ENCODE data around the gene IGSF22. TPM values are rescaled to one million over a fixed set of nuclear protein-coding genes. Genes with fewer than 3 reads are reported as not detected.

IGSF22 gene
- polyA plus RNA-seq, 3 donors, result 2.4 to 3.4 (median 3.1) TPM

GRCh38 chr11:18743900-18744514 is 18.0 kb upstream of the IGSF22 start:
- no peak for DNase-seq

GRCh38 chr11:18743365-18743764 is 17.4 kb upstream of the IGSF22 start:
- no peak for DNase-seq

- no peak for DNase-seq
These were observed 15.8 kb upstream of the IGSF22 start for GRCh38 chr11:18741783-18742182.

- no peak for DNase-seq
These were observed 13.7 kb upstream of the IGSF22 start for GRCh38 chr11:18739685-18740084.

DNA sequence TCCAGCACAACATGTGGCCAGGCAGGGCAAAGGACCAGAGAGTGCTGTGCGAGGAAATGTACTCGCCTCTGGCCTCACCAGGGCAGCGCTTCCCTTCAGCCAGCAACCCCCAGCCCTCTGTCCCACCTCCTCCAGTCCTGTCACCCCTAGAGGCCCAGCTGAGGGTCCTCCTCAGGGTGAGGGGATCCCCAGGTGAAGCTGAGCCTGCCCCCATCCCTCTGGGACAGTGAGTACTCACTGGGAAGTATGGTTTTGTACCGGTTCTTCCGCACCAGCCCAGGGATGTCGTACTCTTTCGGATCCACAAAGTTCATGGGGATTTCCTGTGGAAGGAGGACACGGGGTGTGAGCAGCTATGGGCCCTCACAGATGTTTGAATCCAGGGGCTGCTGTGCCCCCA is 11.7 kb upstream of the IGSF22 start:
- no peak for DNase-seq

- no peak for DNase-seq
These were observed 10.7 kb upstream of the IGSF22 start for GRCh38 chr11:18736590-18737148.

DNA sequence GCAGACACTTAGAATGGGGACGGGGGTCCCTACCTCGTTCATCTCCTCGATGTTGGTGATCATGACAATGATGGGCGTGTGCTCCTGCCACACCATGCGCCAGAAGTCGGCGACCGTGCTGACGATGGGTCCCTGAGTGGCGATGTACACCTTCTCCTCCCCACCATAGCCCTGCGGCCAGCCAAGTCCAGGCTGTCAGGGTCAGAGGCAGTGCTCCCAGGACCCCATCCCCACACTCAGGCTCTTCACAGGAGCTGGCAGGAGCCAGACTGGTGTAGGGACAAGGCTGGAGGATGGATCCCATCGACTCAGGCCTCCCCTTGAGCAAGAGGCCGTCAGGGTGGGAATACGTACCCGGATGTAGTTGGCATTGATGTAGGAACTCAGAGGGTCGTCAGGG is 7.2 kb upstream of the IGSF22 start:
- no peak for DNase-seq

GRCh38 chr11:18731949-18732821 is 6.2 kb upstream of the IGSF22 start:
- DNase-seq, result peak; percentile 51

DNA sequence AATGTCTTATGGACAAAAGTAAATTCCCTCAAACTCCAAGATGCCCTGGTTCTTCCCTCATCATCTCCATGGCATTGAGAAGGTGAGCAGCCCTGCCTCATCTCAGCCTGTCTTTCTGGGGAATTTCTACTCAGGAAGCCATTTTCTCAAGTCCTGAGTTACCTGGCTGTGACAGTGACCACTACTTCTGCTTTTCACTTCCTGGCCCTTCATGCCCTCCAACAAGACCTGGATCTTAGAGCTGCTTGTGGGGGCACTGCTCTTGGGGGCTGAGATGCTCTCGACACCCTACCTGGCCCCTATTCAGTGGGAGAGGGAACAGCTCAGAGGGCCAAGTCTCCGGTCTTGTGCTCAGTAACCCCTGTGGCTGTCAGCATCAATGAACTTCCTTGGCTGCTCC is 5.5 kb upstream of the IGSF22 start:
- no peak for DNase-seq

- no peak for DNase-seq
These were observed 4.0 kb upstream of the IGSF22 start for GRCh38 chr11:18730020-18730419.

DNA sequence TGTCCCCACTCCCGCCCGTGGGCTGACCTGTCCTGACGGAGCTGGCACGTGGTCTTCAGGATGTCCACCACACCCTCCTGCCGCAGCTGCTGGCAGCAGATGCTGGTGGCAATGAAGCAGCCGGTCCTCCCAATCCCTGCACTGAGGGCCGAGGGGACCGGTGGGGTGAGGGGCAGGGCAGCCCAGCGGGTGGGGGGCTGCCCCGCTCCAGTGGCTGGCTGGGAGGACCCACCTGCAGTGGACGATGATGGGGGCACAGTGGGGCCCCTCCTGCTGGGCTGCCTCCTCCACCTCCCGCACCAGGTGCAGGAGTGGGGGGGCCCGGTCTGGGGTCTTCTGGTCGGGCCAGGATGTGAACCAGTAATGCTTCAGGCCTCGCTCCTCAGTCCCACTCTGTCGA is 3.4 kb upstream of the IGSF22 start:
- DNase-seq, result no peak

- DNase-seq, result no peak
These were observed 2.7 kb upstream of the IGSF22 start for GRCh38 chr11:18728658-18729057.

- peak; percentile 27 for DNase-seq
These were observed 1.7 kb upstream of the IGSF22 start for GRCh38 chr11:18727479-18728236.

DNA sequence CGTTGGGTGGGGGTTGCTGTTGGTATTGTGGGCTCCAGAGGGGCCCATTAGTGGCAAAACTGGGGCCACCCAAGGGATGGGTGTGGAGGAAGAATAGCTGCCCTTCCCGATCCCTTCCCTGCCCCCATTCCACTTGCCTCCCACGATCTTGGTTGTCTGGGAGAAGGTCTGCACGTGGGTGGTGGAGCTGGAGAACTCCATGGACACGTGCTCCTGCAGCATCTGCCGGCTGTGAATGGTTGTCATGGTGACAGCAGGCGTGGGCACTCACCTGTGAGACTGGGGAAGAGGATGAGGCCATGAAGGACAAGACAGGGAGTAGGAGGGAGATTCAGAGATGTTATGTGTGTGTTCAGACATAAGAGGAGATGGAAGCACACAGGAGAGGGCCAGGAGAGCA is 2.0 kb downstream of the IGSF22 start:
- DNase-seq, result no peak

- no peak for DNase-seq
These were observed 3.7 kb downstream of the IGSF22 start for GRCh38 chr11:18722293-18722637.

DNA sequence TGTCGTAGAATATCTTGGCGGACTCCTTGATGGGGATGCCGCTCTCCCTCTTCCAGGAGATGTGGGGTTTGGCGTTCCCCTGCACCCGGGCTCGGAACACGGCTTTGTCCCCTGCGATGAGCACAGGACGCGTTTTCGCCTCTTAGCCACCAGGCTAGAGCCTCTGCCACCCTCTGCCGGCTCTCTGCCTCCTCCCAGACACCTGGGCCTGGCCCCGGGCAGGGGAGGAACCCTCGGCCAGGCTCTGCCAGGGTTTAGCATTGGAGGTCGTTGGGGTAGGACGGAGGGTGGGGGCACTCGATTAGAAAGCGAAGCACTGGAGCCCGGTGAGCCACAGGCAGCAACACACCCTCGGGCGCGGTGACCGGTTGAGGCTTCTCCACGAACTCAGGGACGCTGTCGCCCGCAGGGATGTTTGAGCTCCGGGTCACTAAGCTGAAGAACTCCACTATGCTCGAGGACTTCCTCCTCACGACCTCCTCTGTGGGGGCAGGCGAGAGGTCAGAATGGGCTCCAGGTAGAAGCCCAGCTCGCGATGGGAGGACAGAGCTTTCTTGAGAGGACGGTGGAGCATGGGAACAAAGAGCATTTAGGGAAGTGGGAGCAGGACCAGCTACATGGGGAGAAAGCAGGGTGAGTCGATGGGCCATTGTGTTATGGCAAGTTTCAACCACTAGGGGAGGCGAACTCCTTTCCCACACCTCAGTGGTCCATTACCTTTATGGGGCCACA is 4.3 kb downstream of the IGSF22 start:
- no peak for DNase-seq

- DNase-seq, result peak; percentile 84
These were observed 5.0 kb downstream of the IGSF22 start for GRCh38 chr11:18720808-18721560.

DNA sequence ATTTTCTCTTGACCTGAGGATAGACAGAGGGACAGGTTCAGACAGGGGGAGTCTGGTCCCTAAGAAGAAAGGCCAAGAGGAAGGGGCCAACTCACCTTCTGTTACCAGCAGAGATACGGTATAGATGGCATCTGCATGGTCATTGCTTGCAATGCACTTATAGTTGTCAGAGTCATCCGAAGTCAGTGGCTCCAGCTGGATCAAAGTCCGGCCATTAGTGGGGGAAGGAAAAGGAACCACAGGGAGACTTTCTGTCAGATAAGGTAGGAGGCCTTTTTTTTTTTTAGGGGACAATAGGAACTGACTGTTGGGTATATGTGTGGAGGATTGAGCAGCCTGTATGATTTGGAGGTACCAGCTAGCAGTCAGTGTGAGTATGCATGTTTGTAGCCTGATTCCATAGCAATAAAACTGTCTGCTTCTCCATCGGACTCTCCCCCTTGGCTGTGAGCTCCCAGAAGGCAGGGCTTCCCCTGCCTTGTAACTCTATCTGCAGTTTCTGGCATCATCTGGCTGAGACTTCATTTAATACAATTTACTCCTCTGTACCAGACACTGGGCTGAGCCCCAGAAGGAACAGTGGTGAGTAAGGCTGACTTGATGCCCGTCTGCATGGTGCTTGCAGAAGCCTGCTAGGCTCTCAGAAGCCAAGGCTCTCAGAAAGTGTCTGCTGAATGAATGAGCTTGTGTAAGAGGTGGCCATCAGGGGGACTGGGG is 5.7 kb downstream of the IGSF22 start:
- peak; percentile 44 for DNase-seq

DNA sequence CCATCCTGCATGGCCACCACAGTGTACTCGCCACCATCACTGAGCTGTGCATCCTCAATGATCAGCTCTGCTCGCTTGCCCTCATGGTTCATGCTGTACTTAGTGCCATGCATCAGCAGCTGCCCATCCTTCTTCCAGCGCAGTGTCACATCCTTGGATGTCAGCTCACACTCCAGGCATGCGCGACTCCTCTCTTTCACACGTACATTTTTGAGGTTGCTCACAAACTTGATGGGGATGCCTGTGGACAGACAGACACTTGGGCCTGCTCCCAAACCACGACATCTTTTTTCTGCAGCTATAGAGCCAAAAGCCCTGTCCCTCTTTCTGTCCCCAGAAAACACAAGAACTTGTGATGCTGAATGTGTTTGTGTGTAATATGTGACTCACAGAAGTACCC is 10.5 kb downstream of the IGSF22 start:
- DNase-seq, result no peak

DNA sequence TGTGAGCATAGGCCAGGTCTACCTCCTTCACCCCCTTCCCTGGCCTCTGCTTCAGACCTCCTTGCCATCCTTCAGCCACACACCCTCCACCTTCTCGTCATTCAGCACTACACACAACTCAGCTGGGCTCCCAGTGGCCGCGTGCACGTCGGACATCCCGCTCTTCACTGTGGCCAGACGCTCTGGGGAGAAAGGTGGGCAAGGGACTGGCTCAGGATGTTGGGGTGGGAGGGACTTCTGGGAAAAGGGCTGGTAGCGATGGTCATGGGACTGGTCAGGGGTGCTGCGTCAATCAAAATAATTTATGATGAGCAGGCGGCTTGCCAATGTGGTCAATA is 11.6 kb downstream of the IGSF22 start:
- DNase-seq, result no peak
